ENCODE results near the gene LCE1A.

Gene LCE1A

GRCh38 chr1:152870831-152871730 is 43.8 kb downstream of the LCE1A start:
- DNase-seq, result peak; percentile 30 to 49

- no peak for DNase-seq
These were observed 44.5 kb downstream of the LCE1A start for GRCh38 chr1:152871731-152872126.

GRCh38 chr1:152873495-152873894 is 46.2 kb downstream of the LCE1A start:
- DNase-seq, result no peak

- no peak for DNase-seq
These were observed 49.6 kb downstream of the LCE1A start for GRCh38 chr1:152876827-152877226.

All from NCI-H2081 (cell line).